GM18868 (cell line): ENCODE measurements around the gene CMPK2.

Experiments used
- ATAC-seq: cut with Tn5 transposase; IDR thresholded peaks from one replicate; pipeline ENCODE4 v1.9.1; 2021; ENCODE audit warnings: mild to moderate bottlenecking, moderate library complexity; ENCODE audit not compliant: unreplicated experiment

Gene CMPK2

GRCh38 chr2:6814312-6814711 is 51.4 kb downstream of the CMPK2 start:
- no peak for ATAC-seq

GRCh38 chr2:6813573-6813972 is 52.1 kb downstream of the CMPK2 start:
- no peak for ATAC-seq

GRCh38 chr2:6812857-6813530 is 52.7 kb downstream of the CMPK2 start:
- ATAC-seq, result no peak

GRCh38 chr2:6810961-6811360 is 54.7 kb downstream of the CMPK2 start:
- no peak for ATAC-seq

- ATAC-seq, result no peak
Measured at GRCh38 chr2:6808426-6808825, 57.3 kb downstream of the CMPK2 start.

- no peak for ATAC-seq
Measured at GRCh38 chr2:6806604-6807003, 59.1 kb downstream of the CMPK2 start.

GRCh38 chr2:6800553-6800952 is 65.2 kb downstream of the CMPK2 start:
- no peak for ATAC-seq
